IMR-90 (cell line): ENCODE results near the gene HIVEP3. TPM values are rescaled to one million over a fixed set of nuclear protein-coding genes. Genes with fewer than 3 reads are reported as not detected.

ENCODE experiments used
- ATAC-seq: fragments of 200-7000 bp; cut with Tn5 transposase; 2 replicates; pipeline ENCODE4 v1.9.1; 2020; ENCODE audit warnings: low read depth, mild to moderate bottlenecking, moderate library complexity
- BruUV-seq: library from RNA; stranded (reverse); fragments of 400-500 nt; replicated peaks from 2 replicates; lab custom pipeline; 2021; lab: Mats Ljungman, UMichigan
- CTCF ChIA-PET: fragments of 300-600 bp; formaldehyde crosslinking; extraction: SDS; loops from one replicate; lab custom pipeline; 2021; ENCODE audit warnings: antibody characterized with exemption; lab: Yijun Ruan, JAX
- POLR2A ChIA-PET: fragments of 300-600 bp; sonication (Branson Sonifier 250); formaldehyde crosslinking; loops from one replicate; lab custom pipeline; 2022; ENCODE audit warnings: antibody characterized with exemption; ENCODE audit not compliant: unreplicated experiment; lab: Charles Lee
- DNase-seq: peaks from one replicate; pipeline ENCODE4 v3.0.0; 2013
- H2AFZ ChIP-seq: replicated peaks from 2 replicates; pipeline ENCODE3; 2013; ENCODE audit warnings: low read length, mild to moderate bottlenecking; ENCODE audit not compliant: poor library complexity
- H2AK5ac ChIP-seq: 2 replicates; pipeline ENCODE4 v1.6.1; 2013; ENCODE audit warnings: low read depth, low read length, inconsistent platforms
- H2AK9ac ChIP-seq: replicated peaks from 2 replicates; pipeline ENCODE3; 2013; ENCODE audit warnings: mild to moderate bottlenecking, low read depth, low read length, moderate library complexity; ENCODE audit not compliant: poor library complexity
- H2BK120ac ChIP-seq: 2 replicates; pipeline ENCODE4 v1.6.1; 2013; ENCODE audit warnings: low read depth, low read length, inconsistent platforms
- H2BK15ac ChIP-seq: 3 replicates; pipeline ENCODE4 v1.6.1; 2013; ENCODE audit warnings: low read depth, low read length, inconsistent platforms
- H2BK20ac ChIP-seq: 2 replicates; pipeline ENCODE4 v1.6.1; 2013; ENCODE audit warnings: low read depth, mild to moderate bottlenecking, inconsistent platforms, low read length, moderate library complexity
- H2BK5ac ChIP-seq: 2 replicates; pipeline ENCODE4 v1.6.1; 2013; ENCODE audit warnings: mild to moderate bottlenecking, low read depth, low read length, inconsistent platforms; ENCODE audit not compliant: poor library complexity, severe bottlenecking
- H3K14ac ChIP-seq: replicated peaks from 2 replicates; pipeline ENCODE4 v1.6.1; 2013; ENCODE audit warnings: low read depth, low read length, inconsistent platforms
- H3K18ac ChIP-seq: 2 replicates; pipeline ENCODE4 v1.6.1; 2013; ENCODE audit warnings: low read depth, low read length, control low read depth
- H3K23ac ChIP-seq: 2 replicates; pipeline ENCODE4 v1.6.1; 2013; ENCODE audit warnings: low read depth, low read length, inconsistent platforms
- H3K27ac ChIP-seq: 2 replicates; pipeline ENCODE4 v1.5.1; 2013; ENCODE audit warnings: mild to moderate bottlenecking, control low read depth, low read length; ENCODE audit not compliant: insufficient read depth
- H3K27me3 ChIP-seq: 2 replicates; pipeline ENCODE4 v1.6.1; 2013; ENCODE audit warnings: low read length; ENCODE audit not compliant: control insufficient read depth, insufficient read depth
- H3K36me3 ChIP-seq: 2 replicates; pipeline ENCODE4 v1.6.1; 2013; ENCODE audit warnings: low read length, mixed read lengths; ENCODE audit not compliant: control insufficient read depth, insufficient read depth
- H3K4ac ChIP-seq: 2 replicates; pipeline ENCODE4 v1.6.1; 2013; ENCODE audit warnings: low read depth, low read length, inconsistent platforms
- H3K4me1 ChIP-seq: 2 replicates; pipeline ENCODE4 v1.6.1; 2013; ENCODE audit warnings: low read length, mixed read lengths; ENCODE audit not compliant: control insufficient read depth, insufficient read depth
- H3K4me2 ChIP-seq: 2 replicates; pipeline ENCODE4 v1.6.1; 2013; ENCODE audit warnings: low read depth, mild to moderate bottlenecking, control low read depth, low read length, moderate library complexity
- H3K4me3 ChIP-seq: 2 replicates; pipeline ENCODE4 v1.5.1; 2013; ENCODE audit warnings: low read depth, mild to moderate bottlenecking, control low read depth, low read length, moderate library complexity; ENCODE audit not compliant: insufficient read depth
- H3K56ac ChIP-seq: 2 replicates; pipeline ENCODE4 v1.6.1; 2013; ENCODE audit warnings: low read length, inconsistent platforms; ENCODE audit not compliant: insufficient read depth; ENCODE audit errors: extremely low read depth
- H3K79me1 ChIP-seq, 2 experiments: 2 replicates each; pipeline ENCODE4 v1.6.1; 2013; ENCODE audit warnings: low read length in 2 of 2, inconsistent platforms in 1 of 2, low read depth in 1 of 2
- H3K9ac ChIP-seq: 2 replicates; pipeline ENCODE4 v1.6.1; 2013; ENCODE audit warnings: low read depth, low read length, control low read depth
- H3K9me1 ChIP-seq: 2 replicates; pipeline ENCODE4 v1.6.1; 2013; ENCODE audit warnings: low read length, inconsistent platforms; ENCODE audit not compliant: insufficient read depth
- H3K9me3 ChIP-seq: 2 replicates; pipeline ENCODE4 v1.6.1; 2013; ENCODE audit warnings: low read length; ENCODE audit not compliant: control insufficient read depth, insufficient read depth
- H4K20me1 ChIP-seq: 2 replicates; pipeline ENCODE4 v1.6.1; 2013; ENCODE audit warnings: low read length, inconsistent platforms; ENCODE audit not compliant: insufficient read depth
- H4K5ac ChIP-seq: 2 replicates; pipeline ENCODE4 v1.6.1; 2013; ENCODE audit warnings: mild to moderate bottlenecking, low read depth, low read length, control low read depth
- H4K8ac ChIP-seq, 2 experiments: 2 replicates each; pipeline ENCODE4 v1.6.1; 2013; ENCODE audit warnings: low read depth in 2 of 2, low read length in 2 of 2, control low read depth in 1 of 2, inconsistent platforms in 1 of 2
- H4K91ac ChIP-seq: 2 replicates; pipeline ENCODE4 v1.6.1; 2013; ENCODE audit warnings: low read depth, low read length, inconsistent platforms; ENCODE audit not compliant: insufficient read depth
- BHLHE40 ChIP-seq: fragments of 150-350 bp; IDR thresholded peaks from 2 replicates; pipeline ENCODE4 v1.6.1; 2016; ENCODE audit warnings: mild to moderate bottlenecking, low read depth, low read length
- CHD1 ChIP-seq: IDR thresholded peaks from 2 replicates; pipeline ENCODE4 v1.6.1; 2012; ENCODE audit warnings: low read depth, low read length, improper control_type of control experiment
- FOS ChIP-seq: fragments of 150-350 bp; IDR thresholded peaks from 2 replicates; pipeline ENCODE4 v1.6.1; 2016; ENCODE audit warnings: low read depth, low read length
- MAFK ChIP-seq: IDR thresholded peaks from 2 replicates; pipeline ENCODE4 v1.6.1; 2012; ENCODE audit warnings: low read depth, low read length, improper control_type of control experiment
- MXI1 ChIP-seq: IDR thresholded peaks from 2 replicates; pipeline ENCODE4 v1.6.1; 2012; ENCODE audit warnings: low read depth, mild to moderate bottlenecking, low read length, moderate library complexity, borderline replicate concordance
- NFE2L2 ChIP-seq: fragments of 150-350 bp; IDR thresholded peaks from 2 replicates; pipeline ENCODE4 v1.6.1; 2016; ENCODE audit warnings: low read depth, mild to moderate bottlenecking, low read length
- RAD21 ChIP-seq: IDR thresholded peaks from 2 replicates; pipeline ENCODE4 v1.6.1; 2012; ENCODE audit warnings: low read length, improper control_type of control experiment
- RFX5 ChIP-seq: IDR thresholded peaks from 2 replicates; pipeline ENCODE4 v1.8.0; 2012; ENCODE audit warnings: low read depth, mild to moderate bottlenecking, low read length, moderate library complexity
- SMC3 ChIP-seq: fragments of 150-350 bp; IDR thresholded peaks from 2 replicates; pipeline ENCODE4 v1.6.1; 2016; ENCODE audit warnings: low read depth, mild to moderate bottlenecking, antibody characterized with exemption, low read length, moderate library complexity
- USF2 ChIP-seq: fragments of 150-350 bp; IDR thresholded peaks from 2 replicates; pipeline ENCODE4 v1.6.1; 2017; ENCODE audit warnings: mild to moderate bottlenecking, antibody characterized with exemption, low read length, low read depth
- WGBS, 2 experiments: methylation state at CpG; one replicate each; pipeline versions ENCODE4 v1.1.5 to v1.1.7; 2013; ENCODE audit warnings: missing lambda C conversion rate in 2 of 2; ENCODE audit not compliant: insufficient read length in 1 of 2; ENCODE audit errors: extremely low coverage in 2 of 2; 5-methylcytosine and 5-hydroxymethylcytosine counted together
- dilution Hi-C: fragments of 300-500 bp; cut with HindIII; formaldehyde crosslinking; loops from one replicate; pipeline ENCODE4 v1.14.3; 2018; ENCODE audit warnings: low sequenced_read_pairs; ENCODE audit not compliant: unreplicated experiment
- in situ Hi-C: fragments of 300-500 bp; cut with MboI; formaldehyde crosslinking; loops from 3 replicates; pipeline ENCODE4 v1.14.3; 2019; ENCODE audit warnings: low sequenced_read_pairs, inconsistent platforms, mixed read lengths
- intact Hi-C: fragments of 100-400 bp; cut with micrococcal nuclease; formaldehyde crosslinking; loops from 2 replicates; pipeline ENCODE4 v1.10.0; 2022
- polyA plus RNA-seq, 3 experiments: library from polyadenylated mRNA; depleted of rRNA; stranded (reverse); fragments of >200 nt; gene quantifications; 2 replicates each; pipeline ENCODE4 v1.2.3, GENCODE V29; 2012; ENCODE audit warnings: low replicate concordance in 1 of 3
- total RNA-seq: library from RNA; depleted of rRNA; stranded (reverse); fragments of >200 nt; gene quantifications from 2 replicates; pipeline ENCODE4 v1.2.3, GENCODE V29; 2012

Gene HIVEP3
- total and polyA plus RNA-seq, 2 of the 4 experiments (the other 2 are of a cell fraction) = 1.4 to 4.0 TPM

- dilution Hi-C loops (no loop called here), in situ Hi-C loops (no loop called here), intact Hi-C loops (no loop called here)
- Histone ChIP-seq H2AK5ac (no peak overlapping the region), H3K4me1 (no peaks in the 10 kb centered on the region), H3K79me1 (no peaks in the 10 kb centered on the region), H2AFZ (no peak overlapping the region), H4K8ac (no peak overlapping the region), H4K91ac (no peak overlapping the region), H3K18ac (no peak overlapping the region), H3K9me3 (no peaks in the 10 kb centered on the region), H2BK20ac (no peak overlapping the region), H3K14ac (no peak overlapping the region), H4K5ac (no peak overlapping the region), H3K23ac (no peak overlapping the region), H3K36me3 (no peaks in the 10 kb centered on the region), H2BK15ac (no peak overlapping the region), H3K27ac (no peak overlapping the region), H3K56ac (no peak overlapping the region), H3K4me2 (no peak overlapping the region), H3K27me3 (no peaks in the 10 kb centered on the region), H3K4ac (no peak overlapping the region), H3K4me3 (no peak overlapping the region), H2BK5ac (no peak overlapping the region), H3K9ac (no peak overlapping the region), H2BK120ac (no peak overlapping the region), H4K20me1 (no peaks in the 10 kb centered on the region), H2AK9ac (no peak overlapping the region), H3K9me1 (0 out of 2 replicates have a peak, but pooled peaks cover 6% of the 10 kb centered on the region)
- 100% methylated on average over 6 of the region's 10 CpGs; no CpG with 5 or more reads in 1 of the 2 experiments for WGBS, 2 experiments
- ChIA-PET CTCF (interaction anchor here (1.0 kb wide), 1 partner anchor 14 kb away, joined by 3 read pairs; no protein-coding TSS in a partner anchor), POLR2A (no interaction called here)
- ATAC-seq = no peak
- no peak for TF ChIP-seq FOS
- TF ChIP-seq MAFK = no peak
- no peak for TF ChIP-seq MXI1
- TF ChIP-seq USF2 = no peak
- TF ChIP-seq CHD1 = no peak
- no peak for TF ChIP-seq RAD21
- TF ChIP-seq NFE2L2 = no peak
- TF ChIP-seq SMC3 = no peak
- TF ChIP-seq BHLHE40 = no peak
- TF ChIP-seq RFX5 = no peak
- no peak for DNase-seq
- no TSS peak for BruUV-seq
Measured at GRCh38 chr1:41523071-41523470, 395.7 kb downstream of the HIVEP3 start.
